HepG2 (cell line): ENCODE results near the gene AFF1. TPM values are rescaled to one million over a fixed set of nuclear protein-coding genes. Genes with fewer than 3 reads are reported as not detected.

Source experiments
- CEBPB ChIP-seq: IDR thresholded peaks from 2 replicates; pipeline ENCODE4 v1.6.1; 2011; ENCODE audit warnings: low read depth, low read length, improper control_type of control experiment, borderline replicate concordance
- GFI1 ChIP-seq: sonication (generic); formaldehyde crosslinking; IDR thresholded peaks from 2 replicates; pipeline ENCODE4 v1.5.0; 2020; ENCODE audit warnings: missing genetic modification reagents, mild to moderate bottlenecking, borderline replicate concordance
- GTF3A ChIP-seq: sonication (generic); formaldehyde crosslinking; conservative IDR thresholded peaks from 2 replicates; pipeline ENCODE4 v1.4.0; 2020; ENCODE audit warnings: mild to moderate bottlenecking, missing genetic modification reagents
- HNF4A ChIP-seq: sonication (generic); formaldehyde crosslinking; IDR thresholded peaks from 2 replicates; pipeline ENCODE4 v1.4.0; 2020; ENCODE audit warnings: missing genetic modification reagents
- JARID2 ChIP-seq: sonication (generic); formaldehyde crosslinking; IDR thresholded peaks from 2 replicates; pipeline ENCODE4 v1.8.1; 2023; ENCODE audit warnings: missing genetic modification reagents, inconsistent platforms; ENCODE audit not compliant: insufficient replicate concordance
- KDM1A ChIP-seq: IDR thresholded peaks from 2 replicates; pipeline ENCODE4 v1.6.1; 2016; ENCODE audit warnings: missing compliant biosample characterization
- MAZ ChIP-seq, 2 experiments: sonication (generic) in 1 of 2; formaldehyde crosslinking in 1 of 2; IDR thresholded peaks; 2 replicates each; pipeline versions ENCODE4 v1.5.0 to v1.6.1; 2012 to 2020; ENCODE audit warnings: low read depth in 2 of 2, mild to moderate bottlenecking in 2 of 2, borderline replicate concordance in 1 of 2, improper control_type of control experiment in 1 of 2, low read length in 1 of 2, missing genetic modification reagents in 1 of 2, moderate library complexity in 1 of 2
- MIER3 ChIP-seq: IDR thresholded peaks from 2 replicates; pipeline ENCODE4 v1.6.1; 2016; ENCODE audit warnings: missing compliant biosample characterization, borderline replicate concordance
- PAF1 ChIP-seq: IDR thresholded peaks from 2 replicates; pipeline ENCODE4 v1.6.1; 2016; ENCODE audit warnings: missing genetic modification reagents, missing compliant biosample characterization
- TAF15 ChIP-seq: fragments of 200-400 bp; formaldehyde crosslinking; IDR thresholded peaks from one replicate; pipeline ENCODE4 v1.6.1; 2018; ENCODE audit warnings: mild to moderate bottlenecking, low read depth, low read length; ENCODE audit not compliant: poor library complexity, severe bottlenecking
- TP53 ChIP-seq: sonication (generic); formaldehyde crosslinking; conservative IDR thresholded peaks from 2 replicates; pipeline ENCODE4 v1.4.0; 2020; ENCODE audit warnings: missing genetic modification reagents
- ZC3H13 ChIP-seq: sonication (generic); formaldehyde crosslinking; IDR thresholded peaks from 2 replicates; pipeline ENCODE4 v1.8.1; 2023; ENCODE audit warnings: mild to moderate bottlenecking, missing genetic modification reagents, moderate library complexity
- ZHX1 ChIP-seq: sonication (generic); formaldehyde crosslinking; IDR thresholded peaks from 2 replicates; pipeline ENCODE4 v1.8.1; 2022; ENCODE audit warnings: low read depth, mild to moderate bottlenecking, missing genetic modification reagents
- ZNF124 ChIP-seq: sonication (generic); formaldehyde crosslinking; IDR thresholded peaks from 2 replicates; pipeline ENCODE4 v1.4.0; 2020; ENCODE audit warnings: missing genetic modification reagents
- ZNF468 ChIP-seq: sonication (generic); formaldehyde crosslinking; IDR thresholded peaks from 2 replicates; pipeline ENCODE4 v1.8.0; 2022; ENCODE audit warnings: mild to moderate bottlenecking, moderate library complexity, missing genetic modification reagents
- ZNF556 ChIP-seq: sonication (generic); formaldehyde crosslinking; IDR thresholded peaks from 2 replicates; pipeline ENCODE4 v1.4.0; 2020; ENCODE audit warnings: mild to moderate bottlenecking, missing genetic modification reagents, borderline replicate concordance
- polyA plus RNA-seq, 8 experiments: library from polyadenylated mRNA; depleted of rRNA in 3 of 8; stranded (reverse) in 7 of 8; unstranded in 1 of 8; fragments of >200 nt; fragmentation: Illumina TruSeq in 4 of 8; extraction: Trizol in 4 of 8; gene quantifications; 2 replicates each; pipeline versions ENCODE4 v1.2.1 to v1.2.3, GENCODE V29; 2011 to 2016; ENCODE audit warnings: low read depth in 4 of 8, missing spikeins in 1 of 8, mixed read lengths in 1 of 8; ENCODE audit not compliant: insufficient read depth in 1 of 8
- total RNA-seq, 5 experiments: library from RNA; depleted of rRNA; stranded (reverse); fragments of >200 nt; fragmentation: Illumina TruSeq; extraction: Trizol; gene quantifications; 2 replicates each; pipeline ENCODE4 v1.2.3, GENCODE V29; 2016; ENCODE audit warnings: low read depth in 1 of 5
- TF ChIP-seq, protein P1 (sequence below): sonication (generic); formaldehyde crosslinking; IDR thresholded peaks from 2 replicates; pipeline ENCODE4 v1.4.0; 2020; ENCODE audit warnings: mild to moderate bottlenecking, missing genetic modification reagents, borderline replicate concordance
- TF ChIP-seq, protein P2 (sequence below): sonication (generic); formaldehyde crosslinking; conservative IDR thresholded peaks from 2 replicates; pipeline ENCODE4 v1.5.0; 2020; ENCODE audit warnings: missing genetic modification reagents

Gene AFF1
- total and polyA plus RNA-seq, 2 of the 13 experiments (the other 11 are each of a cell fraction or from before 2014, with no cell fraction given): 15.5 to 15.9 TPM

DNA sequence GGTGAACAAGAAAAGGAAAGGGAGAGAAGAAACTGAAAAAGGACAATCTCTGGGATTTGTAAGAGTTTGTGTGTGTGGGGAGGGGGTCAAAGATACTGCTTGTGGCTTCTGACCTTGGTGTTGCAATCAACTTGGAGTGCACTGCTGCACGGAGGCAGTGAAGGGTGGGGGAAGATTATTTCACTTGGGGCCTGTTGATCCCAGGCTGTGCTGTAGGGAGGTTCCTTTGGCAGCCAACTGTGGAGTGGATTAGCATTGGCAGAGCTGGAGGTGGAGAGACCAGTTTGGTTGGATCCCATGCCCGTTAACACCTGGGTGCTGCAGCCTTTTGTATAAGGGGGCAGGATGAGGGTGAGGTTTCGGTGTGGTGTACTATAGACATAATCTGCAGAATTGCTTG is 38.2 kb downstream of the AFF1 start (continued):
- TF ChIP-seq, protein P1, sequence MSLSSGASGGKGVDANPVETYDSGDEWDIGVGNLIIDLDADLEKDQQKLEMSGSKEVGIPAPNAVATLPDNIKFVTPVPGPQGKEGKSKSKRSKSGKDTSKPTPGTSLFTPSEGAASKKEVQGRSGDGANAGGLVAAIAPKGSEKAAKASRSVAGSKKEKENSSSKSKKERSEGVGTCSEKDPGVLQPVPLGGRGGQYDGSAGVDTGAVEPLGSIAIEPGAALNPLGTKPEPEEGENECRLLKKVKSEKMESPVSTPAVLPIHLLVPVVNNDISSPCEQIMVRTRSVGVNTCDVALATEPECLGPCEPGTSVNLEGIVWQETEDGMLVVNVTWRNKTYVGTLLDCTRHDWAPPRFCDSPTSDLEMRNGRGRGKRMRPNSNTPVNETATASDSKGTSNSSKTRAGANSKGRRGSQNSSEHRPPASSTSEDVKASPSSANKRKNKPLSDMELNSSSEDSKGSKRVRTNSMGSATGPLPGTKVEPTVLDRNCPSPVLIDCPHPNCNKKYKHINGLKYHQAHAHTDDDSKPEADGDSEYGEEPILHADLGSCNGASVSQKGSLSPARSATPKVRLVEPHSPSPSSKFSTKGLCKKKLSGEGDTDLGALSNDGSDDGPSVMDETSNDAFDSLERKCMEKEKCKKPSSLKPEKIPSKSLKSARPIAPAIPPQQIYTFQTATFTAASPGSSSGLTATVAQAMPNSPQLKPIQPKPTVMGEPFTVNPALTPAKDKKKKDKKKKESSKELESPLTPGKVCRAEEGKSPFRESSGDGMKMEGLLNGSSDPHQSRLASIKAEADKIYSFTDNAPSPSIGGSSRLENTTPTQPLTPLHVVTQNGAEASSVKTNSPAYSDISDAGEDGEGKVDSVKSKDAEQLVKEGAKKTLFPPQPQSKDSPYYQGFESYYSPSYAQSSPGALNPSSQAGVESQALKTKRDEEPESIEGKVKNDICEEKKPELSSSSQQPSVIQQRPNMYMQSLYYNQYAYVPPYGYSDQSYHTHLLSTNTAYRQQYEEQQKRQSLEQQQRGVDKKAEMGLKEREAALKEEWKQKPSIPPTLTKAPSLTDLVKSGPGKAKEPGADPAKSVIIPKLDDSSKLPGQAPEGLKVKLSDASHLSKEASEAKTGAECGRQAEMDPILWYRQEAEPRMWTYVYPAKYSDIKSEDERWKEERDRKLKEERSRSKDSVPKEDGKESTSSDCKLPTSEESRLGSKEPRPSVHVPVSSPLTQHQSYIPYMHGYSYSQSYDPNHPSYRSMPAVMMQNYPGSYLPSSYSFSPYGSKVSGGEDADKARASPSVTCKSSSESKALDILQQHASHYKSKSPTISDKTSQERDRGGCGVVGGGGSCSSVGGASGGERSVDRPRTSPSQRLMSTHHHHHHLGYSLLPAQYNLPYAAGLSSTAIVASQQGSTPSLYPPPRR: peak; percentile 76; the same call in 1 of the 2 replicates
- no peak for TF ChIP-seq ZHX1 (CRISPR knock-in tag)
- peak; percentile 92 for TF ChIP-seq CEBPB
- TF ChIP-seq ZNF468 (CRISPR knock-in tag): no peak
- no peak for TF ChIP-seq JARID2 (CRISPR knock-in tag)
- no peak for TF ChIP-seq TP53 (CRISPR knock-in tag)
- TF ChIP-seq HNF4A (CRISPR knock-in tag): peak; percentile 78
- no peak for TF ChIP-seq GTF3A
- TF ChIP-seq MIER3 (CRISPR knock-in tag): peak; percentile 88; the same call in 1 of the 2 replicates
- peak; percentile 63; the same call in 1 of the 2 replicates for TF ChIP-seq ZNF556
- TF ChIP-seq PAF1 (CRISPR knock-in tag): no peak
- no peak for TF ChIP-seq ZNF124 (CRISPR knock-in tag)
- TF ChIP-seq, protein P2, sequence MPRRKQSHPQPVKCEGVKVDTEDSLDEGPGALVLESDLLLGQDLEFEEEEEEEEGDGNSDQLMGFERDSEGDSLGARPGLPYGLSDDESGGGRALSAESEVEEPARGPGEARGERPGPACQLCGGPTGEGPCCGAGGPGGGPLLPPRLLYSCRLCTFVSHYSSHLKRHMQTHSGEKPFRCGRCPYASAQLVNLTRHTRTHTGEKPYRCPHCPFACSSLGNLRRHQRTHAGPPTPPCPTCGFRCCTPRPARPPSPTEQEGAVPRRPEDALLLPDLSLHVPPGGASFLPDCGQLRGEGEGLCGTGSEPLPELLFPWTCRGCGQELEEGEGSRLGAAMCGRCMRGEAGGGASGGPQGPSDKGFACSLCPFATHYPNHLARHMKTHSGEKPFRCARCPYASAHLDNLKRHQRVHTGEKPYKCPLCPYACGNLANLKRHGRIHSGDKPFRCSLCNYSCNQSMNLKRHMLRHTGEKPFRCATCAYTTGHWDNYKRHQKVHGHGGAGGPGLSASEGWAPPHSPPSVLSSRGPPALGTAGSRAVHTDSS (CRISPR knock-in tag): no peak
- no peak for TF ChIP-seq TAF15
- no peak for TF ChIP-seq MAZ (IDR thresholded peaks at IDR 0.05; ENCODE audit: borderline replicate concordance, low read depth, low read length)
- TF ChIP-seq MAZ (CRISPR knock-in tag; IDR thresholded peaks at IDR 0.05; ENCODE audit: low read depth): peak; percentile 69
- peak; percentile 65; the same call in 1 of the 2 replicates for TF ChIP-seq GFI1 (CRISPR knock-in tag)
- no peak for TF ChIP-seq KDM1A (CRISPR knock-in tag)
- TF ChIP-seq ZC3H13 (CRISPR knock-in tag): no peak
